HG02943 (cell line): ENCODE results near the gene C16orf92.
"Not testable (repeated sequence)": the region's sequence is repeated elsewhere in the genome, so short reads cannot be mapped to it uniquely, and the experiment has no call there.

Experiments used
- ATAC-seq: cut with Tn5 transposase; IDR thresholded peaks from one replicate; pipeline ENCODE4 v1.9.1; 2021; ENCODE audit warnings: mild to moderate bottlenecking, low read depth, moderate library complexity; ENCODE audit not compliant: unreplicated experiment

Gene C16orf92

GRCh38 chr16:30003670-30004423, 19.2 kb upstream of the C16orf92 start:
- ATAC-seq = no peak

DNA sequence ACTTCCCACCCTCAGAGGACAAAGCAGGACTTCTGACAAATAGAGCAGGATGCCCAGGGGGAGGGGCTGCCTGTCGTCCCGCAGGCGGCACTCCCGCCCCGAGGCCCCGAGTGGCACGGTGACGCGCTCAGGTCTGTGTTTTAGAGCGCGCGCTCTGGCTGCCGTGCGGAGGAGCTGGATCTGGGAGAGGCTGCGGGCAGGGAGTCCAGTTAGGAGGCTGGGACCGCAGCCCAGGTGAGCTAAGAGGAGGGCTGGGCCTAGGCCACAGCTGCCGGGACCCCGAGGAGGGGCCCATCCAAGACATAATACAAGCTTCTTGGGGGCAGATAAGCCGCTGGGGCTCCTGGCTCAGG, 18.6 kb upstream of the C16orf92 start:
- no peak for ATAC-seq

DNA sequence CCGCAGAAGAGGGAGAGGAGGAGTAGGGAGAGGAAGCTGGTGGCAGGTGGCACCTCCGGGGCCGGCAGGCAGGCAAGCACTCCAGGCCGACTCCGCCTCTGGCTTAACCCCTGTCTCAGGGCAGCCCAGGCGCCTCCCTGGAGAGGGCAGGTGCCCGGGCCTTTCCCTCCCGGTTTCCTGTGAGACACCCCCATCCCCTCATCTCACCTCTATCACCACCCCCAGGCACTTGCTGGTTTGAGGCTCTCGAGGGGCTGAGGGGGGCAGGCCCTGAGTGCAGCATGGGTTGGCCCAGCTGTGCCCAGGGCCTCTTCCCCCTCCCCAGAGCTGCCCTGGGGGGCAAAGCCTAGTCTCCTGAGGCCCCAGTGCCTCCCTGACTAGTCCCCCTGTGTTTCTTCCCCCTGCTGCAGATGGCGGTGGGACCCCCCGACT, 18.2 kb upstream of the C16orf92 start:
- ATAC-seq = no peak

- ATAC-seq = no peak
These were observed 17.5 kb upstream of the C16orf92 start for GRCh38 chr16:30005341-30006094.

GRCh38 chr16:30006095-30006473, 16.9 kb upstream of the C16orf92 start:
- no peak for ATAC-seq

- no peak for ATAC-seq
These were observed 16.2 kb upstream of the C16orf92 start for GRCh38 chr16:30006659-30007377.

DNA sequence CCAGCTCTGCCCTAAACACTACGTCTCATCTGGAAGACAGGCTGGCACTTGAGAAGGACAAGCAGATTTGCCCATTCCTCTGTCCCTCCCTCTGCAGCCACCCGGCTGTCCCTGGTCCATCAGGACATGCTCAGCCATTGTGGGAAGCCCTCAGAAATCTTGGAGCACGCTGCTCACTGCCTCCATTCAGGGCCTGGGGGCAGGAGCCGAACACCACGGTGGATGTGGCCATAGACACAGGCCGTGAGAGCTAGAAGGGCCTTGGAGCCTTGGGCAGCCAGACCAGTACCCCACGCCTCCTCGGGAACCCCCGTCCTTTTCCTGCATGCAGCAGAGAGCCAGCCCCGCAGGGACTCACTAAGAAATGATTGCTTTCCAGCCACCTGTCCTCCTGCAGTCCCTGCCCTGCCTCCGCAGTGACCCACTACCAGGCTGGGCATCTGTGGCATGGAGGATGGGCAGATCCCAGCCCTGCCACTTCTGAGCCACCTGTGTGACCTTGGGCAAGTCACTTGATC, 15.6 kb upstream of the C16orf92 start:
- no peak for ATAC-seq

DNA sequence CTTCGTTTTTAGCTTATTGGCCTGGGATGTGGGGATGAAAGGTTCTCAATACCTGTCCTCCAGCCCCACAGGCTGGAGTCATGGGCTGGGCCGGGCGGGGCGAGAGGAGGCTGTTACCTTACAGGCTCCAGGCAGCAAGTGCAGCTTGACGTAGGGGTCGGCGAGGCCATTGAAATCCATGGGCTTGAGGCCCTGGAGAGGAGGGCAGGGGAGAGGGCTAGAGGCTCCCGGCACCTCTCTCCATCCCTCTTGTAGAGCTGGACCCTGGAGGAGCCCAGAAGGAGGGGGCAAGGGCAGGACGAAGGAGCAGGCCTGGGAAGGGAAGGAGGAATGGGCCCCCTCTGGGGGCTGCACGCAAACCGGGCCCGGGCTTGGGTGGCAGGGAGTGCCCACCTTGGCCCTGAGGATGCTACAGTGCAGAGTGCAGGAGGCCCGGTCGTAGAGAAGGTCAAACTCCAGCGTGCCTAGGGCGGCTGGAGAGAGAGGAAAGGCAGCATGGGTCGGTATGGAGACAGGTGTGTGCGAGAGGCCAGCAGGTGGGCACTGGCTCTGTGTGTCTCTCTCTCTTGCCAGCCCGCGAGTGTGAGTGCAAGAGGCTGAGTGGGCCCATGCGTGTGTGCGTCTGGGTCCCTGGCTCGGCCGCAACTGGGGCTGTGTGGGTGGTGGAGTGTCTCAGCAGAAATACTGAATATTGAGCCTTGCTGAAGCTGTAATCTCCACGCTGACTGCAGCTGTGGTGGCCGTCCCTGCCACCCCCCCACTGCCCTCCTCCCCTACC, 13.7 kb upstream of the C16orf92 start:
- ATAC-seq = no peak

GRCh38 chr16:30009990-30010843, 12.8 kb upstream of the C16orf92 start:
- ATAC-seq = no peak

DNA sequence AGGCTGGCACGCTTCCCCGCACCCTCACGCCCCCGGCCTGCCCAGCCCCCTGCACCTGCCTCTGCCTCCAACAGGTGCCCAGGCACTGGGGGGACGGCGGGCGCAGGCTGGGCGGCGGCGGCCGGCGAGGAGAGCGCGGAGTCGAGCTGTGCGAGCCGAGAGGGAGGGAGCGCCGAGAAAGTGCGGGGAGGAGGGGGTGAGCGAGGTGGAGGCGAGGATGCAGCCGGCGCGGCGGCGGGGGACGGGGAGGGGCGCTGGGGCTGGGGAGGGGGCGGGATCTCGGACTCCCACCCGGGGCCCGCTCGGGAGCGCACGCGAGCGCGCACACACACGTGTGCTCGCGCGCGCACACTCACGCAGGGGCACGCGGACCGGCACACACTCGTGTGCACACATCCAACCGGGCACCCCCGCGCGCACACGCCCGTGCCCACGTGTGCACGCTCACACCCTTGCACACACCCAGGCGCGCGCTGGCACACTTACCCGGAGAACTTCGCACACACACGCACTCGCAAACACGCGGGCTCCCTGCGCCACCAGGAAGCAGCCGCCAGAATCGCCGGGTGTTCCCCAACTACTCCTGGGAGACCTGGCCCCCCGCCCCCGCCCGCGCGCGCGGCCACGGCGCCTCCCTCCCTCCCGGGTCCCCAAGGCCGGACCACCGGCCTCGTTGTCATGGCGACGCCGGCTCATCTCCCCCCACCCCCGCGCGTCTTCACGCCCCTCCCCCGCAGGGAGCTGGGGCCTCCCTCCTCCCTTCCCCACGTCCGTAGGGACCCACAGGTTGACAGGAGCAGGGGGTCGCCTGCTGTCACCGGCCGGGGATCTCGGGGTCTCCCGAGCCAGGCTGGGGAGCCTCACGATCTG, 11.9 kb upstream of the C16orf92 start, which contains the start of gene DOC2A:
TSS of gene DOC2A (minus strand) at position 184 of the 870 bp plus-strand sequence. CDS start 805 bp downstream, outside the sequence.
- no peak for ATAC-seq

GRCh38 chr16:30011714-30012504, 11.1 kb upstream of the C16orf92 start:
- ATAC-seq = no peak

DNA sequence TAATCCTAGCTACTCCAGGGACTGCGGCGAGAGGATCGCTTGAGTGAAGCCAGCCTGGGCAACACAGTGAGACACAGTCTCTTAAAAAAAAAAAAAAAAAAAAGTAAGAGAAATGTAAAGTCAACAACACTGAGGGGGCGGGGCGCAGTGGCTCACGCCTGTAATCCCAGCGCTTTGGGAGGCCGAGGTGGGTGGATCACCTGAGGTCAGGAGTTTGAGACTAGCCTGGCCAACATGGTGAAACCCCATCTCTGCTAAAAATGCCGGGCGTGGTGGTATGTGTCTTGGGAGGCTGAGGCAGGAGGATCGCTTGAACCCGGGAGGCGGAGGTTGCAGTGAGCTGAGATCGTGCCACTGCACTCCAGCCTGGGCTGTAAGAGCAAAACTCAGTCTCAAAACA, 10.4 kb upstream of the C16orf92 start:
- not testable (repeated sequence) for ATAC-seq

DNA sequence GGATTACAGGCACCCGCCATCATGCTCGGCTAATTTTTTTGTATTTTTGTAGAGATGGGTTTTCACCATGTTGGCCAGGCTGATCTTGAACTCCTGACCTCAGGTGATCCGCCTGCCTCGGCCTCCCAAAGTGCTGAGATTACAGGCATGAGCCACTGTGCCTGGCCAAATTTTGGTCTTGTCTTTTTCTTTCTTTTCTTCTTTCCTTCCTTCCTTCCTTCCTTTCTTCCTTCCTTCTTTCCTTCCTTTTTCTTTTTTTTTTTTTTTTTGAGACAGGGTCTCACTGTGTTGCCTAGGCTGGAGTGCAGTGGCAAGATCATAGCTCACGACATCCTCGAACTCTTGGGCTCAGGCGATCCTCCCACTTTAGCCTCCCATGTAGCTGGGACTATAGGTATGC, 7.5 kb upstream of the C16orf92 start:
- ATAC-seq = not testable (repeated sequence)

DNA sequence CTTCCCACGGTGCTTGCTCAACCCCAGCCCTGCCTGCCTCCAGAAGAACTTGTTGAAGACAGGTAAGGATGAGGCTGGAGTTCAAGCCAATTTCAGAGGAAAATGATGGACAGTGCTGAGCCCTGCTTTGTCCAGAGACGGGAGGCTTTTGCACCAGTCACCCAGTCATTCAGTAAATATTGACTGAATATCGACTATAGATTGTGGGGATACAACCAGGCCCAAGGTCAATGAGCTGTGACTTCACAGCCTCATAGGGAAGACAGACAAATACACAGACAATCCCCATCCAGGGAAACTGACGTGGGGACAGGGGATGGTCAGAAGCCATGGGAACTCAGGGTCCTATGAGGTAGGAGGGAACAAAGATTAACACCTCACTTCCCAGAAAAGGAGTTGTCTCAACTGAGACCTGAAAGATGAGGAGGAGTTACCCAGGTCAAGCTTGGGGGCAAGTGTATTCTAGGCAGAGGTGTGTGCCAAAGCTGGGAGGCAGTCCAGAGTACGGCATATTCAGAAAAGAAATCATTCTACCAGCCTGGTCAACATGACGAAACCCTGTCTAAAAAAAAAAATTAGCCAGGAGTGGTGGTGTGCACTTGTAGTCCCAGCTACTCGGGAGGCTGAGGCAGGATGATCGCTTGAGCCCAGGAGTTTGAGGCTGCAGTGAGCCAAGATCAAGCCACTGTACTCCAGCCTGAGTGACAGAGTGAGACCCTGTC, 6.3 kb upstream of the C16orf92 start:
- ATAC-seq = no peak

DNA sequence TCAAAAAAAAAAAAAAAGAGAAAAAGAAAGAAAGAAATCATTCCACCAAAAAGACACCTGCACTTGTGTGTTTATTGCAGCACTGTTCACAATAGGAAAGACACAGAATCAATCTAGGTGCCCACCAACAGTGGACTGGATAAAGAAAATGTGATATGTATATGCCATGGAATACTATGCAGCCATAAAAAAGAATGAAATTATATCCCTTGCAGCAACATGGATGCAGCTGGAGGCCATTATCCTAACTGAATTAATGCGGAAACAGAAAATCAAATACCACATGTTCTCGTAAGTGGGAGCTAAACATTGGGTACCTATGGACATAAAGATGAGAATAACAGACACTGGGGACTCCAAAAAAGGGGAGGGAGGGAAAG, 5.7 kb upstream of the C16orf92 start:
- no peak for ATAC-seq

- not testable (repeated sequence) for ATAC-seq
These were observed 5.1 kb upstream of the C16orf92 start for GRCh38 chr16:30017937-30018336.

GRCh38 chr16:30018731-30019158, 4.3 kb upstream of the C16orf92 start:
- no peak for ATAC-seq
